GM21737 (cell line): Measurements from ENCODE around the gene MYBPHL.
"Not testable (repeated sequence)": the region's sequence is repeated elsewhere in the genome, so short reads cannot be mapped to it uniquely, and the experiment has no call there.

Experiments used
- ATAC-seq: cut with Tn5 transposase; IDR thresholded peaks from one replicate; pipeline ENCODE4 v1.9.1; 2021; ENCODE audit warnings: mild to moderate bottlenecking, moderate library complexity; ENCODE audit not compliant: unreplicated experiment

The MYBPHL gene

GRCh38 chr1:109307274-109308021 is 637 bp upstream of the MYBPHL start:
- ATAC-seq, result no peak

- ATAC-seq, result not testable (repeated sequence)
Measured at GRCh38 chr1:109305991-109306390, 820 bp downstream of the MYBPHL start.

GRCh38 chr1:109304226-109304920 is 2.4 kb downstream of the MYBPHL start:
- no peak for ATAC-seq

GRCh38 chr1:109301874-109302273 is 4.9 kb downstream of the MYBPHL start:
- no peak for ATAC-seq

- ATAC-seq, result no peak
Measured at GRCh38 chr1:109300650-109301151, 6.1 kb downstream of the MYBPHL start.

GRCh38 chr1:109299558-109300343 is 7.1 kb downstream of the MYBPHL start:
- ATAC-seq, result no peak

- ATAC-seq, result no peak
Measured at GRCh38 chr1:109298666-109299557, 7.9 kb downstream of the MYBPHL start.

- no peak for ATAC-seq
Measured at GRCh38 chr1:109296782-109297181, 10.0 kb downstream of the MYBPHL start.

- ATAC-seq, result no peak
Measured at GRCh38 chr1:109295712-109296415, 10.9 kb downstream of the MYBPHL start.

GRCh38 chr1:109294481-109294880 is 12.3 kb downstream of the MYBPHL start:
- ATAC-seq, result no peak

- ATAC-seq, result no peak
Measured at GRCh38 chr1:109293026-109293425, 13.8 kb downstream of the MYBPHL start.

GRCh38 chr1:109292364-109292763 is 14.4 kb downstream of the MYBPHL start:
- no peak for ATAC-seq

GRCh38 chr1:109290998-109291397 is 15.8 kb downstream of the MYBPHL start:
- no peak for ATAC-seq

- no peak for ATAC-seq
Measured at GRCh38 chr1:109290137-109290536, 16.7 kb downstream of the MYBPHL start.

GRCh38 chr1:109286762-109287161 is 20.0 kb downstream of the MYBPHL start:
- not testable (repeated sequence) for ATAC-seq

- no peak for ATAC-seq
Measured at GRCh38 chr1:109283748-109284600, 22.8 kb downstream of the MYBPHL start.

GRCh38 chr1:109282952-109283747 is 23.7 kb downstream of the MYBPHL start, which contains the start of gene PSRC1:
Gene PSRC1, minus strand, starts transcription at chr1:109283145.
- peak; percentile 96 for ATAC-seq

- no peak for ATAC-seq
Measured at GRCh38 chr1:109282497-109282951, 24.3 kb downstream of the MYBPHL start.
